Ramos (cell line): Measurements from ENCODE around the gene ZNF543.
"Not testable (repeated sequence)": the region's sequence is repeated elsewhere in the genome, so short reads cannot be mapped to it uniquely, and the experiment has no call there.

Experiments
- in situ Hi-C: fragments of 300-500 bp; cut with MboI; formaldehyde crosslinking; loops from one replicate; pipeline ENCODE4 v1.14.3; 2022; ENCODE audit warnings: low sequenced_read_pairs; ENCODE audit not compliant: unreplicated experiment

ZNF543 gene

DNA sequence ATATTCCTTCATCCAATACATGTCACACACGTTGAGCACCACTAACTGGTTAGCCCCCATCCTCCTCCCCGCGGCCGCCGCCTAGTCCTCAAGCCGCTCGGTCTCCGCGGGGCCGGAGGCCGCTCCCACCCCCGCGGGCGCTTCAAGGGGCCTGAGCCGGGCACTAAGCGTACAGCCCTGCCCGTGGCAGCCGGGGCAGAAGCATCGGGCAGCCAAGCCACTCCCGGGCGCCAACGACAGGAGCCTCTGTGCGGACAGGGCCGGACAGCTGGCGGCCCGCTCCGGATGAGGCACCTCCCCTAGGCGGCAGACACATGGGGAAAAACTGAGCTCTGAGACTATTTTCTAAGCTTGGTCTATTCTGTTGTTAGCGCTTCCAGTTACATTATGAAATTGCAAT lies 2.8 kb upstream of the ZNF543 start:
- in situ Hi-C loops = no loop called here

DNA sequence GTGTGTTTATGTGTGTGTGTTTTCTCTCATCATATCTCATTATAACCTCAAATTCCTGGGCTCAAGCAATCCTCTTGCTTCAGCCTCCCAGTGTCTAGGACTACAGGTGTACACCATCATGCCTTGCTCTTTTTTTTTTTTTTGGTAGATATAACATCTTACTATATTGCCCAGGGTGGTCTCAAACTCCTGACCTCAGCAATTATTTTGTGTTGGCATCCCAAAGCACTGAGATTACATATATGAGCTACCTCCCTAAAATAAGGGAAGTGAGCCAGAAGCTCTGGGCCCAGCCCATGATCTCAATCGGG lies 448 bp upstream of the ZNF543 start:
- in situ Hi-C loops = no loop called here

DNA sequence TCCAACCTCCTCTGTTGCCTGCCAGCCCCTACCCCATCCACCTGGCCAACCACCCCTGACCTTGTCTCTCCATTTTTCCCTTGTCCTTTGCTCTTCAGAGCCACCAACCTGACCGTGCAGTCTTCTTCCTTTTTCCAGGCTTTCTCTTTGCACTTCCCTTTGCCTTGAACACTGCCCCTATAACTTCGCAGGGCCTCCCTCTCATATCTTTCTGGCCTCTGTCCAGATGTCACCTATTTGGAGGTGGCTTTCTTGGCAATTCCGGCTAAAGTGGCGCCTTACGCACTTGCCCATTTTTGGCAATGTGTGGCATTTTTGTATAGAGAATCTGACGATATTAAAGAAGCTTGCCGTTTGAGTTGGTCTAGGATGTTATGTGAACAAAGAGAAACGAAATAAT lies 844 bp downstream of the ZNF543 start:
- in situ Hi-C loops = no loop called here

DNA sequence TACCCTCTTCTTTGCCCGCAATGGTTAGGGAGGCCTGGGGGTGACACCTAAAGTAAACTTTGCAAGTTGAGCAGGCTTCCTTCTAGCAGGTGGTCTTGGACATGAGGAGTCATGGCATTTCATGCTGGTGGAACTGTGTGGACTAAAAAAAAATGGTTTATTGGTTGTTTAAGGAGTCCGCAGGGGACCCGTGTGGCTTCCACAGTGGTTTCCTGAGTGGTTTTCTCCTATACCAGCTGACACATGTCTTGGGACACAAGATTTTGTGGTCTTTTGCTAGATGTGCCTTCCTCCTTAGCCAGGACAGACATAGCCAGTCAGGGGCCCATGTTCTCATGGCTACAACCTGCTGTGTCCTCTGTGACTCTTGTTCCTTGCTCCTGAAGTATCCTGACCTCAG lies 1.5 kb downstream of the ZNF543 start:
- in situ Hi-C loops = no loop called here

DNA sequence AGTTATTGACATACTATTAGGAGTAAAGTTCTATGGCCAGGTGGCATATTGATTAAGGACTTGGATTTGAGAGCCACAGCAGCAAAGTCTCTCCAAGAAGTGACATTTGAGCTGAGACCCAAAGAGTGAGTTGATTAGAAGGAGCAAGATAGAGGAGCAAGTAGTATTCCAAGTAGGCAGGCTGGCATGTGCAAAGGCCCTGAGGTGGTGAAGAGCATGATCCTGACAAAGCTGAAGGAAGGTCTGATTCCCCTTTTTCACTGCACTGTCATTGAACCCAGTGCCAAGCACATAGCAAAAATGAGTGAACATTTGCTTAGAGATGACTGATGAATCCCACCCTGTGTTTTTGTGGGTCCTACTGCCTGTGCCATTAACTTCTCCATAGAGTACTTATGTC lies 4.7 kb downstream of the ZNF543 start:
- in situ Hi-C loops = no loop called here

DNA sequence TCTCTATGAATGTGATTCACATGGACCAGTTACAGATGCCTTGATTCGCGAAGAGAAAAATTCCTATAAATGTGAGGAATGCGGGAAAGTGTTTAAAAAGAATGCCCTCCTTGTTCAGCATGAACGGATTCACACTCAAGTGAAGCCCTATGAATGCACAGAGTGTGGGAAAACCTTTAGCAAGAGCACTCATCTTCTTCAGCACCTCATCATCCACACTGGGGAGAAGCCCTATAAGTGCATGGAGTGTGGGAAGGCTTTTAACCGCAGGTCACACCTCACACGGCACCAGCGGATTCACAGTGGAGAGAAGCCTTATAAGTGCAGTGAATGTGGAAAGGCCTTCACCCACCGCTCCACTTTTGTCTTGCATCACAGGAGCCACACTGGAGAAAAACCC lies 7.7 kb downstream of the ZNF543 start:
- in situ Hi-C loops = no loop called here

DNA sequence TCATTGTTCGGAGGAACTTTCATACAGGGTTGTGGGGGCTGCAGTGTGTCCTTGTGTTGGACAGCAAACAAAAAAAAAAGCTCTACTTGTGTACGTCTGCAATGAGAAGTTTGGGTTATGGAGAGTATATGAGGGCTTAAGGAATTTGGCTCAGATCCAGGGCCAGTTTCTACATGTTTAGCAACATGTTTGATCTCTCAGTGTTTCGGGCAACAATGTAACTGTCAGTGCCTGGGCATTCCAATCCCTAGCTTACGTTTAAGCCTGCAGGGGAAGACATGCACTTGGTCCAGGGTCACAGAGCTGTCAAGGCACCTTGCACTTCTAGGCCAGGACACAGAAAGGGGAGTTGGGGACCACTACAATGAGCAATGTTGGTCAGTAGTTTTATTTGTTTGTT lies 13.9 kb downstream of the ZNF543 start:
- in situ Hi-C loops = no loop called here

DNA sequence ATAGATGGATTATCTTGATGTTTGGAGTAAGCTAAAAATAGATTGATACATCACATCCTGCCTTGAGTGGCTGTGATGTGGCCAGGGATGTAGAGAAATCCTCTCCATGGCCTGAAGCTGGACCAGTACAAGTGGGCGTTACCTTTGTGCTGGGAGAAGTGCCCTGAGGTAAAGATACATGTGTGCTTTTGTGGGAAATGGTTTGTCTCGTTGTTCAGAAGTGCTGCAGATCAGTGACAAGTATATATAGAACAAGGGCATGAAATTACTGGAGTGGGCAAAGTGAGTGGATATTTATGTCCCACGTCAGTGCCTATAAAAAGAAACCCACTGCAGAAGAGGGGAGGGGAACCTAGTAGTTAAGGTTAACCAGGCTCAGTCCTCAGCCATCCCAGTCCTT lies 18.6 kb downstream of the ZNF543 start:
- in situ Hi-C loops = no loop called here

DNA sequence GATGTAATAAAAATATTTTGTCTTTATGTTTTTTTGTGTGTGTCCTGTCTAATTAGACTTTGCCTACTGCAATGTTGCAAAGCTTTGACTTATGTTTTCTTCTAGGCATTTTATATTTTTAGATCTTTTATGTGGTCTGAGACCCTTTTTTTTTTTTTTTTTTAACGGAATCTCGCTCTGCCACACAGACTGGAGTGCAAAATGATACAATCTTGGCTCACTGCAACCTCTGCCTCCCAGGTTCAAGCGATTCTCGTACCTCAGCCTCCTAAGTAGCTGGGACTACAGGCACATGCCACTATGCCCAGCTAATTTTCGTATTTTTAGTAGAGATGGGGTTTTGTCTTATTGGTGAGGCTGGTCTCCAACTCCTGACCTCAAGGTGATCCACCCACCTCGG lies 22.3 kb downstream of the ZNF543 start:
- in situ Hi-C loops = no loop called here

DNA sequence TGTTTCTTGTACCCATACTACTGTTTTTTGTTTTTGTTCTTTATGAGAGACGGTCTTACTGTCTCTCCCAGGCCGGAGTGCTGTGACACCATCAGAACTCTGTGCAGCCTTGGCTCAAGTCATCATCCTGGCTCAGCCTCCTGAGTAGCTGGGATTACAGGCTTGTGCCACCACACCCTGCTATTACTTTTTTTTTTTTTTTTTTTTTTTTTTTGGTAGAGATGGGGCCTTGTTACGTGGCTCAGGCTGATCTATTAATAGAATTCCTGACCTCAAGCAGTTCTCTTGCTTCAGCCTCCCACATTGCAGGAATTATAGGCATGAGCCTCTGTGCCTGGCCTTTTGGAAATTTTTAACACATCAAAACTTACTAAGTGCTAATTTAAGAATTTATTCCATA lies 27.9 kb downstream of the ZNF543 start:
- in situ Hi-C loops = no loop called here

DNA sequence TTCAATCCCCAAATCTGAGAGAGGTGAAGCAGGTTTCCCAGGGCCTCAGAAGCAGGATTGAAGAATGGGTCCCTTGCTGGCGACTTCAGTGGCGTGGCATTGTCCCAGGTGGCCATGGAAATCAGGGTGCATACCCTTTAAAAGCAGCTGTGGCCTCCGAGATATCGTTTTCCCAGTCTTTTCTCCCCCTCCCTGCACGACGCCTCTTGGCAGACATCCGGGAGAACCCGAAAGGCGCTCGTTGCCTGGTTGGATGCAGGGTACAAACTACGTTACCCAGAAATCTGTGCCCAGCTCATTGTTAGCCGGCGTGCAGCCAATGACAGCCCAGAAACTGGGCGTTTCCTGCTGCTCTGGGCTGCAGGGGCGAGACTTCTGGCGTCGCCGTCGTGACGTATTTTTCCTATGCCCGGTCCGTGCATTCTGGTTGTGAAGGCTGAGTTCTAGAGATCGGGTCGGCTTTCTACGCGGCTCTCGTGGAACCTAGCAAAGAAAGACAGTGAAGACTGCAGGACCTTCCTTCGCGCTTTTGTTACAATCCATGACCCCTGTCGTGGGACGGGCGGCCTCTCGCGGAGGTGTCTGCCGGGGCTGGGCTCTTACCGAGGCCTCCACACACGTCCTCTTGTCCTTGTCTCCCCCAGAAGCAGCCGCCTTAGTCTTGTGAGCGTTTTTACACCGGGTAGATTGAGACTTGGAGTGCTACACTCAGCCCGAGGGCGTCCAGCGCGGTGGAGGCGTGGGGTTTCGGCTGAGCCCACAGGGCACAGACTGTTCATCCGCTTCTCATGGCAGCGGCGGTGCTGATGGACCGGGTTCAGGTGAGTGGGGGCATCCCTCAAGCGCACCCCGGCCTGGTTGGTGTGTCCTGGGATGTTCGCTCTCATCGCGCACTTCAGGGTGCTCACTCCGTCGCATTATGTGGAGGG lies 30.9 kb downstream of the ZNF543 start, which contains the start of gene ZNF304:
Gene ZNF304, plus strand, starts transcription at position 395 of the 929 bp plus-strand sequence. Its CDS starts 394 bp downstream, at position 789.
- in situ Hi-C loops = no loop called here

DNA sequence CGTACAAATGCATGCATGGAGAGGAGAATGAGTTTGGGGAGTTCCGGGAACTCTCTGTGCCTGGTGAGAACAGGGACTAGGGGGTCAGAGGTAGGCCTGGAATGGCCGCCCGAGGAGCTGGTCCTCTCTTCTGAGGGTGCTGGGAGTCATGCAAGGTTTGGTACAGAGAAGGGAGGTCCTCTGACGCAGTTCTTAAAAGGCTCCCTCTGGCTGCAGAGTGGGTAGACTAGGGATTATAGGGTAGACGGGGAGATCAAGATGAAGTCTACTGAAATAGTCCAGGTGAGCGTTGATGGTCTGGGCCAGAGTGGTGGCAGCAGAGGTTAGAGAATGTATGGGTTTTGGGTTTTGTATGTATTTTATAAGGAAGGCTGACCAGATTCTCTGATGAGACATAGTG lies 31.6 kb downstream of the ZNF543 start:
- in situ Hi-C loops = no loop called here

DNA sequence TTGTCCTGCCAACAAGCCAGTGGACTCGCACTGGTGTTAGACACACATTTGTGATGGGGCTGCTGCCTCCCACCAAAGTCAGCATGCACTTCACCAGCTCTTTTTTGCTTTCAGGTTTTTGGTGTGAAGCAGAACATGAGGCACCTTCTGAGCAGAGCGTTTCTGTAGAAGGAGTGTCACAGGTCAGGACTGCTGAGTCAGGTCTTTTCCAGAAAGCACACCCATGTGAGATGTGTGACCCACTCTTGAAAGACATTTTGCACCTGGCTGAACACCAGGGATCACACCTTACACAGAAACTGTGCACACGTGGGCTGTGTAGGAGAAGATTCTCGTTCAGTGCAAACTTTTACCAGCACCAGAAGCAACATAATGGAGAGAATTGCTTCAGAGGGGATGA lies 35.6 kb downstream of the ZNF543 start:
- in situ Hi-C loops = no loop called here

DNA sequence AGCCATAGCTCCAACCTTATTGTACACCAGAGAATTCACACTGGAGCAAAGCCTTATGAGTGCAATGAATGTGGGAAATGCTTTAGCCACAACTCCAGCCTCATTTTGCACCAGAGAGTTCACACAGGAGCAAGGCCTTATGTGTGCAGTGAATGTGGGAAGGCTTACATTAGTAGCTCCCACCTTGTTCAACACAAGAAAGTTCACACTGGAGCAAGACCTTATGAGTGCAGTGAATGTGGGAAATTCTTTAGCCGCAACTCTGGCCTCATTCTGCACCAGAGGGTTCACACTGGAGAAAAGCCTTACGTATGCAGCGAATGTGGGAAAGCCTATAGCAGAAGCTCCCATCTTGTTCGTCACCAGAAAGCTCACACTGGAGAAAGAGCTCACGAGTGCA lies 37.1 kb downstream of the ZNF543 start:
- in situ Hi-C loops = no loop called here

DNA sequence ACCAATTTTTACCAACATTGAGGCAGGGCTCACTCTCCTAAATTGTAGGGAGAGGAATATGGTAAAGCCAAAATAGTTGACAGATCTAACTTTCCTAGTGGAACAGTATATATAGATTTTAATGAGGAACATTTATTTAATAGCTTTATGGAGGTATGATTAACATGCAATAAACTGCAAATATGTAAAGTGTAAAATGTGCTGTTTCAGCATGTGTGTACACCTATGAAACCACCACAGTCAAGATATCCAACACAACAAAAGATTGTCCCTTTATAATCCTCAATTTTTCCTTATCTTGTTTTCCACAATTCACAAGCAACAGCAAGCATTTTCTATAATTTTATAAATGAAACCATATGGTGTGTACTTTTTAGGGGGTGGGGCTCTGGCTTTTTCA lies 39.0 kb downstream of the ZNF543 start:
- in situ Hi-C loops = no loop called here

DNA sequence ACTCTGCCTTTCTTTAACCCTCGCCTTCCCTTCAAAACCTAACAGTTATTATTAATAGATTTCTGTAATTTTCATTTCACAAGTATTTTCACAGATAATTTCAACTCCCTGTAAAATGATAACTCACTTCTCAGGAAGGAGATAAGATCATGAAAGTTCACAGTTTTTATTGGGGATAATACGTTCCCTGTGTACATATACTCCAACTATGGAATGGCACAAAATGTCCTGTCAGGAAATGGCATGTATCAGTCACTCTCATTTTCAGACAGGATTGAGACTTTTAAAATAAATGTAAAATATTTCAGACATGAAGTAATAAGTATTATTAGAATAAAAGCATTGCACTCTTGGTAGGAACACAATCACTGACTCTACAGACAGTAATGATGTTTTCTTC lies 42.1 kb downstream of the ZNF543 start:
- in situ Hi-C loops = no loop called here

DNA sequence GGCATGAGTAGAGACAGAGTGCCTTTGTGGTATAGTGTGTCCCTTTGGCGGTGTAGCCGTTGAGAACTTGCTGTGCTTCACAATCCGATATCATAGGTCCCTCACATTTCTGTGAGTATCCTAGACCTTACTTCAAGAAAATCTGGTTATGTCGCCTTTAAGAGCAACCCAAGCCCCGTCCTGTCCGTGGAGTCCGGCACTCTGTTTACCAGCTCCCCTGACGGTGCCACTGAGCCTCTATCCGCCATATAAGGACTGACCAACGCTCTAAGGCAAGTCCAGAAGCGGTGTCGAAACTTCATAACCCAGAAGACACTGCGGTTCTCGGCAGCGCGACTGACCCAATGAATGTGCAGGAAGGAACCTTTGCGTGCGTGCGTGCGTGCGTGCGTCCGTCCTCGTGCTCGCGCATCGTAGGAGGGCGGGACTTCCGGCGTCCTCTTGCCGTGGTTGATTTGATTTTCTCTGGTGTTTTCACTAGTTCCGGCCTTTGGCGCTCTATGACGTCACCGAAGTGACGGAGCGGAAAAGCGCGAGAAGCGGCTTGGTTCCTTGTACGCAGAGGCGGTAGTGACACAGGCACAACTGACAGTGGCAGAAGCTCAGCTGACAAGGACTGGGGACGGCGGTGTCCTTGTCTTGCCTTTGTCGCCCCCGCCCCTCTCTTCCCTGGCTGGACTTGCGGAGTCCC lies 42.9 kb downstream of the ZNF543 start, which contains the start of the genes TRAPPC2B and ZNF547:
Gene TRAPPC2B, plus strand, starts transcription at position 555 of the 691 bp plus-strand sequence. CDS start 1,283 bp downstream, outside the sequence.
Gene ZNF547, plus strand, starts transcription at position 555 of the 691 bp plus-strand sequence. CDS start 5,005 bp downstream, outside the sequence.
- in situ Hi-C loops = no loop called here

DNA sequence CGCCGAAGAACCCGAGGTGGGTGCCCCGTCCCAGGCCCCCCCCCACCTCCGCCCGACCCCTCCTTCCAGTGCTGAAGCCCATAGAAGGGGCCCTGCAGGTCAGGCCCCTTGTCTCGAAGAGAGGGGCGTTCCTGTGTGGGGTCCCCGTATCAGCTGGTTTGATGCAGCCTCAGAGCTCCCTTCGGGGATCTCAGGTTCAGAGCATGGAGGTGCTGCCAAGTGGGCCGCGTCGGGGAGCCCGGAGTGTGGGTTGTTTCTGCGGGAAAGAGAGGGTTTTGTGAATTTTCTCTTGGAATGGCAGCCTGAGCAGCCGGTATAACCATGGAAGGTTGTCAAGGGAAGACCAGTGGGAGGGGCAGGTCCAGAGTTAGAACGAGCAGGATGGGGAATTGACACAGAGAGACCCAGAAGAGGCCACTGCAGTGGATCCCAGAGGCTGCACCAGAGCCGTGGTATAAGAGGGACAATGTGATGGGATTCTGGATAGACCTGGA lies 43.5 kb downstream of the ZNF543 start:
- in situ Hi-C loops = no loop called here

DNA sequence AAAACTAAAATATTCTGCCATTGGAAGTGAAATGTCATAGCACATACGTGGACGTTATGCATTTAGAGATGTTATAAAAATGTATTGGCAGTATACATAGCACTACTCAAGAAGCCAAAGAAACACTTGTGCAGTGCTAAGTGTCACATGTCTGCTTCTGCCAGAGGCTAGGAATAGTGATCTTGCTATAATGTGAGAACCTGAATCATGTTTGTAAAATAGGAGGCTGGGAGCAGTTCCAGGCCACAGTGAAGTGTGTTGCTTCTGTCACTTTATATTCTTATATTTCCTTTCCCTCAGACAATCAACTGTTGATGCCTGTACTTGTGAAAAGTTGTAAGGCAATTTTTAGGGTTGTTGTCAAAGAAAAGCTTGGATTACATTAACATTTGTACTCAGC lies 46.5 kb downstream of the ZNF543 start:
- in situ Hi-C loops = no loop called here

DNA sequence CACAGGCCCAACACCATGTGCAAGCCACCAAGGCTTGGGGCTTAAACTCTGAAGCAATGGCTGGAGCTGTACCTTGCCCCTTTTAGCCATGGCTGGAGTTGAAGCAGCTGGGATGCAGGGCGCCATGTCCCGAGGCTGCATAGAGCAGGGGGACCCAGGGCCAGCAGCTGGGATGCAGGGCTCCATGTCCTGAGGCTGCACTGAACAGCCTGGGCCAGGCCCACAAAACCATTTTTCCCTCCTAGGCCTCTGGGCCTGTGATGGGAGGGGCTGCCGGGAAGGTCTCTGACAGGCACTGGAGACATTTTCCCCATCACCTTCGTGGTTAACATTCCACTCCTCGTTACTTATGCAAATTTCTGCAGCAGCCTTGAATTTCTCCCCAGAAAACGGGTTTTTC lies 53.9 kb downstream of the ZNF543 start:
- in situ Hi-C loops = no loop called here

DNA sequence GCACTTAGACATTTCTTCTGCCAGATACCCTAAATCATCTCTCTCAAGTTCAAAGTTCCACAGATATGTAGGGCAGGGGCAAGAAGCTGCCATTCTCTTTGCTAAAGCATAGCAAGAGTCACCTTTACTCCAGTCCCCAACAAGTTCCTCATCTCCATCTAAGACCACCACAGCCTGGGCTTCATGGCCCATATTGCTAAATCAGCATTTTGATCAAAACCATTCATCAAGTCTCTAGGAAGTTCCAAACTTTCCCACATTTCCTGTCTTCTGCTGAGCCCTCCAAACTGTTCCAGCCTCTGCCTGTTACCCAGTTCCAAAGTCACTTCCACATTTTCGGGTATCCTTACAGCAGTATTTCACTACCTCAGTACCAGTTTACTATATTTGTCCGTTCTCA lies 54.4 kb downstream of the ZNF543 start:
- in situ Hi-C loops = not testable (repeated sequence)
